Measurements from ENCODE around the gene FBXL15.

DNA sequence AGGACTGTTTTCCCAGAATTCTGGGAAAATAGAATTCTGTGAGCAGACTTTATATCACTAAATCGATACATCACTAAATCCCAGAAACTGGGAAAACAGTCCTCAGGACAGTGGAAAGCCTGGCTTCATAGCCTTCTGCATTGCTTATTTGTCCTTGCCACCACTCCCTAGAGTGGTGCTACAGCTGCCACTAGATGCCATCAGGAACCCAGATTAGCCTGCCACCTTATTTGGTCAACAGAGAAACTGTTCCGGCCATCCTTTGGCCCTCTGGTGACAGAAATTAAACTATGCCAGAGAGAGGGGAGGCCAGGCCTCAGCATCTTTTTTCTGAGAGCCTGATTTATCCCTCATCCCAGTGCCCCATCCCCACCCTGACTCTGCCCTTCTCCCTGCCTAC, 44.8 kb upstream of the FBXL15 start:
- TF ChIP-seq, protein P1, sequence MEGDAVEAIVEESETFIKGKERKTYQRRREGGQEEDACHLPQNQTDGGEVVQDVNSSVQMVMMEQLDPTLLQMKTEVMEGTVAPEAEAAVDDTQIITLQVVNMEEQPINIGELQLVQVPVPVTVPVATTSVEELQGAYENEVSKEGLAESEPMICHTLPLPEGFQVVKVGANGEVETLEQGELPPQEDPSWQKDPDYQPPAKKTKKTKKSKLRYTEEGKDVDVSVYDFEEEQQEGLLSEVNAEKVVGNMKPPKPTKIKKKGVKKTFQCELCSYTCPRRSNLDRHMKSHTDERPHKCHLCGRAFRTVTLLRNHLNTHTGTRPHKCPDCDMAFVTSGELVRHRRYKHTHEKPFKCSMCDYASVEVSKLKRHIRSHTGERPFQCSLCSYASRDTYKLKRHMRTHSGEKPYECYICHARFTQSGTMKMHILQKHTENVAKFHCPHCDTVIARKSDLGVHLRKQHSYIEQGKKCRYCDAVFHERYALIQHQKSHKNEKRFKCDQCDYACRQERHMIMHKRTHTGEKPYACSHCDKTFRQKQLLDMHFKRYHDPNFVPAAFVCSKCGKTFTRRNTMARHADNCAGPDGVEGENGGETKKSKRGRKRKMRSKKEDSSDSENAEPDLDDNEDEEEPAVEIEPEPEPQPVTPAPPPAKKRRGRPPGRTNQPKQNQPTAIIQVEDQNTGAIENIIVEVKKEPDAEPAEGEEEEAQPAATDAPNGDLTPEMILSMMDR (IDR thresholded peaks at IDR 0.05 in 8 of 11, conservative IDR thresholded peaks at IDR 0.05 in 3 of 11), result no peak
- no peak for TF ChIP-seq POLR2AphosphoS5 (IDR thresholded peaks at IDR 0.05)
- TF ChIP-seq POLR2A (IDR thresholded peaks at IDR 0.05), result no peak
